Gastroesophageal sphincter (tissue), 3 donors: ENCODE measurements around the gene MYO1F.

ENCODE experiments used
- CTCF ChIP-seq, 4 experiments: fragments of 200-600 bp in 2 of 4; fragments of 450-650 bp in 2 of 4; sonication (generic) in 1 of 4; IDR thresholded peaks; one replicate each; pipeline ENCODE4 v1.5.1; 2017 to 2019; ENCODE audit warnings: antibody characterized with exemption in 4 of 4, mild to moderate bottlenecking in 2 of 4, moderate library complexity in 2 of 4
- POLR2A ChIP-seq, 2 donors: fragments of 450-650 bp; IDR thresholded peaks; one replicate each; pipeline ENCODE4 v1.6.1; 2017; ENCODE audit warnings: antibody characterized with exemption in 2 of 2, mild to moderate bottlenecking in 2 of 2, moderate library complexity in 1 of 2

- TF ChIP-seq CTCF (IDR thresholded peaks at IDR 0.05) (no peak), POLR2A (IDR thresholded peaks at IDR 0.05) (no peak)
These were observed 66.6 kb downstream of the MYO1F start for GRCh38 chr19:8510589-8511115.
